HG03558 (cell line): ENCODE data around the gene APOB.

Source experiments
- ATAC-seq: cut with Tn5 transposase; IDR thresholded peaks from one replicate; pipeline ENCODE4 v1.9.1; 2021; ENCODE audit warnings: moderate number of reproducible peaks; ENCODE audit not compliant: unreplicated experiment; ENCODE audit errors: extremely low read depth

APOB gene

GRCh38 chr2:20959252-20959651, 84.6 kb downstream of the APOB start:
- no peak for ATAC-seq

DNA sequence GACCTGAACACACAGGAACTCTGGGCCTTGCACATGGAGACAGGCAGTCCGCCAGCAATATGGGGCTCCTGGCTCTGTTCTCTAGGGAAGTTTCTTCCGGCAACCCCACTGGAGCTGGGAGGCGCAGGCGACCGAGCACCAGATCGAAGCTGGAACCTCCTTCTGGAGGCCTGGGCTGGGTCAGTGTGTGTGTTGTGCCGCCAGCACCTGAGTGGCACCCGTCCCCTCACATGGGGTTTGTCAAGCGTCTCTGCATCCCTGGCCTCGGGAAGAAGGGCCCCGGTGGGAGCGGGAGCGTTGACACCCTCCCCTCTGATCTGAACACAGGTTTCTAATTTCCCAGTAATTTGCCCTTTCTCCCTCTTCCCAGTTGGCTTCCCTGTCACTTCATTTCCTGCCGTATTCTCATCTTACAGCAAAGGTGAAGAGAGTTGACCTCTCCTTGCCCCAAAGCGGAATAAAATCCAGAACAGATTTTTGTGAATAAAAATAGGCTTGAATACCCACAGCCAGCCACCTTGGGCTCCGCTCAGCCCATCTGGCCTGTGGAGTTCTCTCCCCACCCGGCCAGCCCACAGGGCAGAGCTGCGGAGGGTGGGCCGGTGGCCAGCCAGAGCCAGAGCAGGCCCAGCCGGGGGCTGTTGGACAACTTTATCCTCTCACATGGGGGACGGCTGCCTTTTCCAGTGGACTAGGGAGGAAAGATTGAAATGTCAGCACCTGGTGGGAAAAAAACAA, 85.9 kb downstream of the APOB start:
- ATAC-seq = no peak

DNA sequence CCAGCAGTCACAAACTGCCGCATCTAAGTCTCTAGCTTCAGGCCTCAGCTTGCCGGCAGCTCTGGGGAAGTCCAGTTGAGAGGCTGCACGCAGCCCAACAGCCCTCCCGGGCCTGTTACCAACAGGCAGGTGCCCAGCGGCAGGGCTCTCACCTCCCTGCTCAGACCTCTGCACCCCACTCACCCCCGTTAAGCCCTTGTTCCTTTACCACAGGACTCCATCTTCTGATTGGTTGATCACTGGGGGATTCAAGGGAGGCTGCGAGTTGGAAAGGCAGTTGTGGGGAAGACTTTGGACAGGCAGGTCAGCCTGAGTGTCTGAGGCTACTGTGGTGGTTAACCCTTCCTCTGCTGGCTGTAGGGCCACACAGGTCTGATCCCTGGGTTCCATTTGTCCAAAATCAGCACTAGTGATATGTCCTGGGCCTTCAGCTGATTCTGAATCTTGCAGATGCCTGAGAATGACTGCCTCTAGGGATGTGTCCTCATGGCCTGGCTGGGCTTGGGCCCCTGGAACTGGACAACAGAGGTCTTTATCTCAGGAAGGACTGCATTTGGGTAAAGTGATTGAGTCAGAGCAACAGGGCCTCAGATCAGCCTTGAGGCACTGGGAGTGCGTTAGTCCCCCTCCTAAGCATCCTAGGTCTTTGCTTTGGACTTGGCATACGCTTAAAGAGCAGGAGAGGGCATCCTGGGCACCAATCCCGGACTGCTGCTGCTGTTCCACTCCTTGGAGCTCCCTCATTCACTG, 88.4 kb downstream of the APOB start:
- ATAC-seq = no peak

GRCh38 chr2:20953146-20953824, 90.6 kb downstream of the APOB start:
- ATAC-seq = no peak
